Muscle of leg (tissue), 11 donors: ENCODE measurements around the gene MICALL2. TPM values are rescaled to one million over a fixed set of nuclear protein-coding genes. Genes with fewer than 3 reads are reported as not detected.

ENCODE experiments used
- DNase-seq: peaks from one replicate; pipeline ENCODE4 v3.0.0; 2013
- H3K27ac ChIP-seq: one replicate; pipeline ENCODE4 v1.5.1; 2013; ENCODE audit warnings: mild to moderate bottlenecking, low read length, control low read depth
- H3K27me3 ChIP-seq: one replicate; pipeline ENCODE4 v1.6.1; 2013; ENCODE audit warnings: low read length; ENCODE audit not compliant: control insufficient read depth, insufficient read depth
- H3K36me3 ChIP-seq: one replicate; pipeline ENCODE4 v1.6.1; 2013; ENCODE audit warnings: low read length; ENCODE audit not compliant: control insufficient read depth, insufficient read depth
- H3K4me1 ChIP-seq: one replicate; pipeline ENCODE4 v1.6.1; 2013; ENCODE audit warnings: low read length; ENCODE audit not compliant: control insufficient read depth, insufficient read depth
- H3K4me3 ChIP-seq: one replicate; pipeline ENCODE4 v1.5.1; 2013; ENCODE audit warnings: low read length, control low read depth
- H3K9me3 ChIP-seq: replicated peaks from 2 replicates; pipeline ENCODE4 v1.6.1; 2013; ENCODE audit warnings: low read depth, low read length; ENCODE audit not compliant: control insufficient read depth
- WGBS: methylation state at CpG from one replicate; pipeline ENCODE4 v1.1.5; 2013; ENCODE audit warnings: missing lambda C conversion rate; ENCODE audit not compliant: insufficient coverage; 5-methylcytosine and 5-hydroxymethylcytosine counted together
- polyA plus RNA-seq, 8 donors: library from polyadenylated mRNA; unstranded; fragments of 120-200 nt; gene quantifications; one replicate each; pipeline versions ENCODE4 v1.2.1 to v1.2.3, GENCODE V29; 2013; ENCODE audit warnings: inconsistent platforms in 1 of 8, low replicate concordance in 1 of 8; ENCODE audit not compliant: insufficient read length in 8 of 8, insufficient read depth in 1 of 8
- total RNA-seq: library from RNA; stranded (reverse); fragments of 120-200 nt; gene quantifications from one replicate; pipeline ENCODE4 v1.2.4, GENCODE V29; 2013

MICALL2 gene
- total and polyA plus RNA-seq, 9 donors: 4.4 to 13.3 (median 7.5) TPM

DNA sequence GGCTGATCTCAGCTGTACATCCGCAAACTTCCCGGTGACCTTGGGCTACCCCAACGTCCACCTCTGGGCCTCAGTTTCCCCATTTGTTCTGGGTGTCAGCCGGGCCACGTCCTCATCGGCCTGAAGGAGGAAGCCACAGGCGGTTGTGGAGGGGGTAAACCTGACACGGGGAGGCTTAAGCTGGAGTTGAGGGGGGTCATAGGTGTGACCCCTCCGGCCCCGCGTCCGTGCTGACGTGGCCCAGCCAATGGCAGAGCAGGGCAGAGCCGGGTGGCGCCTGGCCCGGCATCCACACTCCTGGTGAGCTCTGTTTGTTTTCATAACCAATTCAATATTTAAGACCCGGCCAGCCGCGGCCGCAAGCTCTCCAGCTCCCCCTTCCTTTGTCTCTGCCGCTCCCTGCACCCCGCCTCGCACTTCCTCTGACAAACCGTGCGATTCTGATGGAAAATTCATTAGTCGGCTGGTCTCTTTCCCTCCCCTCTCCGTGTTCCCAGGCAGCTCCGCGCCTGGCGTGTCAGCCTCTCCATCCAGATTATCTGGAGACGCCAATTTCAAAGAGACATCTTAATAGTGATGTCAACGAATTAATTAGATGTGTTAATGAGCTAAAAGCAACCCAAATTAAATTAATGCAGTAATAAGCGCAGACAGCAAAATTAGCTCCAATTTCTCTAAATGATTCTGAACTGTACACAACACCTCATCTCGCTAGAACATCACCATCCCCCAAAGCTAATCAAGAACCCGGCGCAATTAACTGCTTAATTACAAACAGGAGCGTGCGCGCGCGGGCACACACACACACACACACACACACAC lies 55.4 kb downstream of the MICALL2 start:
- peak; percentile 85 for DNase-seq
- 7% methylated on average over 21 of the region's 41 CpGs for WGBS
- Histone ChIP-seq H3K4me3 (no peak overlapping the region), H3K9me3 (peaks cover 9% of the 10 kb centered on the region), H3K27ac (no peak overlapping the region), H3K27me3 (peaks cover 91% of the 10 kb centered on the region), H3K36me3 (no peaks in the 10 kb centered on the region), H3K4me1 (peaks cover 6% of the 10 kb centered on the region)

DNA sequence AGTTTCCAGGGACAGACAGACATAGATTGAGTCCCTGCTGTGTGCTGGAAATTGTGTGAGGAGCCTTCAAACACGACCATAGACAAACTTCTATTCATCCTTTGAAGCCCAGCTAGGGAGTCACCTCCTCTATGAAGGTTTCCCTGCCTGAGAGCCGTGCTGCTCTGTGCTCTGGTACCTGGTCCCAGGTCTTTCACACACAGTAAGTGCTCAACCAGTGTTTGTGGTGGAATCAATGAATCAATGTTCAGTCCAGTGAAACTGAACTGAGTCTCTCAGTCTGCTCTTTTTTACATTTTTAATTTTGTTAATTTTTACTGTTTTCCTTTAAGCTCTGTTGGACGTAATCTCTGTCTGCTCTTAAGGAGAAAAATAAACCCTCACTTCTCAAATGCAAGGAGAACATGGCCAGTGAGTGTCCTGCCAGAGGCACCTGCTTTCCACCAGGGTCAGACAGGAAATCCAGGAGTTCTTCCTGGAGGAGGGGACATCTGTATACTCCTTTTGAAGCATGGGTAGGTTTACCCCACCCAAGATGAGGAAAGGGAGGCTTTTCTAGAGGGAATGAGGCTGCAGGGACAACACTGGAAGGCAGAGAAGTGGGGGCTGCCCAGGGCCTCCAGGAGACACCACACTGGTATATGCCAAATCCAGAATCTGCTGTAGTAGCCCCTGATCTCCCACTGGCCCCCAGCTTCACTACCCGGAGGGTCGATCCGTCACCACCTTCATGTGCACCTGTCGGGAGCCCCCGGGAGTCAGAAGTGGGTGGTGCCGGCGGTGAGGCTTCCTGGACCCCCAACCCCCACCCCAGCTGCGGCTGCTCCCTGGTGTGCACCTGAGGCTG lies 56.3 kb downstream of the MICALL2 start:
- Histone ChIP-seq H3K27me3 (peaks cover 88% of the 10 kb centered on the region), H3K36me3 (no peaks in the 10 kb centered on the region), H3K27ac (no peak overlapping the region), H3K4me1 (peaks cover 5% of the 10 kb centered on the region), H3K9me3 (peaks cover 9% of the 10 kb centered on the region), H3K4me3 (no peak overlapping the region)
- no peak for DNase-seq
- 50% methylated on average over 6 of the region's 11 CpGs for WGBS

DNA sequence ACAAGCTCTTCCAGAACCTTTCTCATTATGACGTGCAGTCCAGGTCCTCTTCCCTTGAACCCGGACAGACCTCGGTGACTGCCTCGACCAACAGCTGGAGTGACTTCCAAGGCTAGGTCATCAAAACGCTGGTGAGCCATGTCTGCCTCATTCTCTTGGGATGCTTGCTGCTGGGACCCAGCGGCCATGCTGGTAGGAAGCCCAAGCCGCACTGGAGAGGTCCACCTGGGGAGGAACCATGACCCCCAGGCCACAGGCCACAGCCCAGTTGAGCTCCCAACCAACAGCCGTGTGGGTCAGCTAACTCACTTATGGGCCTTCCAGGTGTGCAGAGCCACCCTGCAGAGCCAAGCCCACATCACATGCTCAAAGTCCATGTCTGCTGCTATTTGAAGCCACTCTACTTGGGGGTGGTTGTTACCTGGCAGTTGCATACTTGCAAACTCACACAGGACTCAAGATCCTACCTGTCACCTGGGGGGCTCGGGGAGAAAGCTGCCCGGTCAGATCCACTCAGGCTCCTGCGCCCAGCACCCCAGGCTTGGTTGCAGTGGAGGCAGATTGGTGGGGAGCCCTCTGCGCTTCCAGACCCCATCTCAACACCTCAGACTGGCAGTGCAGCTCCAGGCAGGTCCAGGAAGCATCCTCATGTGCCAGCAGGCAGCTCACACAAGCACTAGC lies 57.0 kb downstream of the MICALL2 start:
- no peaks in the 10 kb centered on the region for H3K36me3 ChIP-seq
- peaks cover 9% of the 10 kb centered on the region for H3K9me3 ChIP-seq
- WGBS: 88% methylated on average over 9 of the region's 12 CpGs
- H3K27me3 ChIP-seq: peaks cover 81% of the 10 kb centered on the region
- no peak overlapping the region for H3K27ac ChIP-seq
- no peak for DNase-seq
- peaks cover 5% of the 10 kb centered on the region for H3K4me1 ChIP-seq
- H3K4me3 ChIP-seq: no peak overlapping the region

DNA sequence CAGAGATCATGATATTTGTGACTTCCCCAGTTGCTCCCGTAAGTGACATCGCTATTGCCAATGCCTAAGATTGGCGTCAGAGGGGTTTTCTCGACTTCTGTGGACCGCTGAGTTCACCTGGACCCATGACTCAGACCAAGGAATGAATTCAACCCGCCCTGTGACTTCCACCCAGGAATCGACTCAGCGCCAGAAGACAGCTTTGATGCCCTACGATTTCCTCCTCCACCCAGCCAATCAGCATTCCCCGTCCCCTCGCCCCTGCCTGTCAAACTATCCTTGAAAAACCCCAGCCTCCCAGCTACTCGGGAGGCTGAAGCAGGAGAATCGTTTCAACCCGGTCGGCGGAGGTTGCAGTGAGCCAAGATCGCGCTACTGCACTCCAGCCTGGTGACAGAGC lies 58.3 kb downstream of the MICALL2 start:
- H3K4me3 ChIP-seq: no peak overlapping the region
- no peak for DNase-seq
- peaks cover 5% of the 10 kb centered on the region for H3K4me1 ChIP-seq
- 42% methylated on average over 18 of the region's 18 CpGs for WGBS
- peaks cover 9% of the 10 kb centered on the region for H3K9me3 ChIP-seq
- H3K36me3 ChIP-seq: no peaks in the 10 kb centered on the region
- no peak overlapping the region for H3K27ac ChIP-seq
- peaks cover 74% of the 10 kb centered on the region for H3K27me3 ChIP-seq

DNA sequence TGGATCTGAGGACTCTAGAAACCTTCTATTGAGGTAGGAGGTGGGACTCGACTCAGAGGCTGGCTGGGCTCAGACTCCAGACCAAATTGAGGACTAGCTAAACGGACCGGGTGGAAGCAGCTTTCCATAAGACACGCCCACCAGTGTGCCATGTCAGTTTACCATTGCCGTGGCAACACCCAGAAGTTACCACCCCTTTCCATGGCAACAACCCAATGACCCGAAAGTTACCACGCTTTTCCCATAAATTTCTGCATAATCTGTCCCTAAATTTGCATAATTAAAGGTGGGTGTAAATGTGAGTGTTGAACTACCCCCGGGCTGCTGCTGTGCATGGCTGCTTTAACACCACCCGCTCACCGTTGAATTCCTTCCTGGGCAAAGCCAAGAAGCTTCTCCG lies 58.9 kb downstream of the MICALL2 start:
- Histone ChIP-seq H3K27me3 (peaks cover 72% of the 10 kb centered on the region), H3K27ac (no peak overlapping the region), H3K4me1 (peaks cover 9% of the 10 kb centered on the region), H3K36me3 (no peaks in the 10 kb centered on the region), H3K9me3 (peaks cover 9% of the 10 kb centered on the region), H3K4me3 (no peak overlapping the region)
- 31% methylated on average over 7 of the region's 11 CpGs for WGBS
- DNase-seq: no peak

DNA sequence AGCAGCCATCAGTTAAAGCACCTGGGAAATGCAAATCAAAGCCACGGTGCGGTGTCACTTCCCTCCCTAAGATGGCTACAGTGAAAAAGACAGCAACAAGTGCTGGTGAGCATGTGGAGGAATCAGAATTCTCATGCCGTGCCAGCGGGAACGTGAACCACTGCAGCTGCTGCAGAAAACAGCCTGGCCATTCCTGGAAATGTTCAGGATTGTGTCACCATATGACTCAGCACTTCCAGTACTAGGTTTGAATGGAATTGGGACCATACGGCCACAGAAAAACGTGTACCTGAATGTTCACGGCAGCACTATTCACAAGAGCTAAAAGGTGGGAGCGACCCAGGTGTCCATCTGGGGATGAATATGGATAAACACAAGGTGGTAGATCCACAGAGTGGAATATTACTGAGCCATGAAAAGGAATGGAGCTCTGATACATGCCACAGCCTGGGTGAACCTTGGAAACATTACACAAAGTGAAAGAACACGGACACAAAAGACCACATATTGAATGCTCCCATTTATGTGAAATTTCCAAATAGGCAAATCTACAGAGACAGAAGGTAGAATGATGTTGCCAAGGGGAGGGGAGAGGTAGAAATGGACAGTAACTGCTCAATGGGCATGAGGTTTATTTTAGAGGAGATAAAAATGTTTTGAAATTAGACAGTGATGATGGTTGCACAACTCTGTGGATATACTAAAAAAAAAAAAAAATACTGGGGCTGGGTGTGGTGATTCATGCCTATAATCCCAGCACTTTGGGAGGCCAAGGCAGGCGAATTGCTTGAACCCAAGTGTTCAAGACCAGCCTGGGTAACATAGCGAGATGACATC lies 61.6 kb downstream of the MICALL2 start:
- no peak overlapping the region for H3K4me3 ChIP-seq
- 80% methylated on average over 9 of the region's 12 CpGs for WGBS
- peaks cover 4% of the 10 kb centered on the region for H3K4me1 ChIP-seq
- no peak for DNase-seq
- no peak overlapping the region for H3K27ac ChIP-seq
- H3K36me3 ChIP-seq: no peaks in the 10 kb centered on the region
- peaks cover 64% of the 10 kb centered on the region for H3K27me3 ChIP-seq
- peaks cover 13% of the 10 kb centered on the region for H3K9me3 ChIP-seq

DNA sequence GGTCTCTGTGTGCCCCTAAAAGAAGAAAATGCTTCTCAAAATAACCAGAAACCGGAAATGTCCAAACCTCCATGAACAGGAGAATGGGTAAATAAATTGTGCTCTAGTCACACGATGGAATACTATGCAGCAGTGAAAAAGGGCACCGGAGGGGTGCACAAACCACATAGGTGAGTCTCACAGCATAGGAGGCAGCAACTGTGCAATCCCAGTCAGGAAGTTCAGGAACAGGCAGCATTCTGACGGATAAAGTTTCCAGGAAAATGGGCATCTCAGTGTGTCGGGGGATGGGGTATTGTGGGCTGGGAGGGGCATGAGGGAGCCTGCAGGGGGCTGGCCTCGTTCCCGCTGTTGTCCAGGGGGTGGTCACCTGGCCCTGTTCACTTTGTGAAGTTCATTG lies 63.1 kb downstream of the MICALL2 start:
- 92% methylated on average over 5 of the region's 7 CpGs for WGBS
- Histone ChIP-seq H3K27me3 (peaks cover 59% of the 10 kb centered on the region), H3K4me1 (peaks cover 4% of the 10 kb centered on the region), H3K4me3 (no peak overlapping the region), H3K9me3 (peaks cover 12% of the 10 kb centered on the region), H3K36me3 (no peaks in the 10 kb centered on the region), H3K27ac (no peak overlapping the region)
- DNase-seq: no peak

DNA sequence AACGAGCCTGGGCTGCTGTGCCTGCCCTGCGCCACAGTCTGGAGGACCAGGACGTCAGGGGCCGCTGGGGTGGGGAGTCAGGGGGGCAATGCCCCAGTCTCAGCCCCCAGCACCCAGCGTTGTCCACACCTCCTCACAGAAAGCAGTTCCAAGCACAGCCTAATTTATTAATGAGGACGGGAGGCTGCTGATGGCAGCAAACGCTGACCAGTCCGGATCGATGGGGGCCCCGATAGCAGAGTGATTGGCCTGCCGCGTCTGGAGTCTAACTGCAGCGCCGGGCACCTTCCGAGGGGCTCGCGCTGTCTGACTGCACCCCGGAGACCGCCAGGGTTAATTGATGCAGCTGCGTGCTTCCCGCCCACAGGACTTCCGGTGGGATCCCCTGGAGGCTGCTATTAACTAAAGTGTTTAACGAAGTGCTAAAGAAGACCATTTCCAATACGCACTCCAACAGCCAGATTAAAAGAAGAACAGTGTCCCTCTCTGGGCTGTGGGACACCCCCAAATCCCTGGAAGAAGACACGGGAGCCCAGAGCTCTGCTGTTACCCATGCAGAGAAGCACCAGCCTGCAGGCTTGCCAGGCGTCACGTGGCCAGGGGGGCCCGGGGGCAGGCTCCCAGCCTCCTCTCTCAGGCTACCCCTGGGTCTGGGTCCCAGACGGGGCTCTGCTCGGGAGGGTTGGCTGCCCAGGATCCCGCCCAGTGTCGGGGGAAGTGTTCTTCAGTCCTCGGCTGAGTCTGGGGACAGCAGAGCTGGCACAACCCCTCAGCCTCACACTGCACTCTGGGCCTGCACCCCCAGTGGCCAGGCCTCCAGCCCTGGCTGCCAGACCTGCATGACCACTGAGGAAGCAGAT lies 63.8 kb downstream of the MICALL2 start:
- H3K27ac ChIP-seq: no peak overlapping the region
- no peak overlapping the region for H3K4me3 ChIP-seq
- DNase-seq: no peak
- H3K27me3 ChIP-seq: peaks cover 58% of the 10 kb centered on the region
- H3K4me1 ChIP-seq: peaks cover 4% of the 10 kb centered on the region
- H3K36me3 ChIP-seq: no peaks in the 10 kb centered on the region
- H3K9me3 ChIP-seq: peaks cover 14% of the 10 kb centered on the region
- 36% methylated on average over 25 of the region's 33 CpGs for WGBS

DNA sequence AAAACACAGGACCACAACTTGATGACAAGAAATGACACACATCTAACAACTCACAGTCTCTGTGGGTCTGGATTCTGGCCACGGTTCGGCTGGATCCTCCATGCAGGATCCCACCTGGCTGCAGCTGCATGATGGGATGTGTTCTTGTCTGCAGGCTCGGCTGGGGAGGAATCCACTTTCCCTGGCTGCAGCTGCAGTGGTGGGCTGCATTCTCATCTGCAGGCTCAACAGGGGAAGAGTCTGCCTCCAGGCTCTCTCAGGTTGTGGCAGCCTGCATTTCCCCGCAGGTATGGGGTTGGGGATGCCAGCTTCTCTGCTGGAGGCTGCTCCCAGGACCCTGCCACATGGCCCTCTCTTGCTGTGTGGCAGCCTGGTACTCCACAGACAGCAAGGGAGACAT lies 64.9 kb downstream of the MICALL2 start:
- H3K4me3 ChIP-seq: no peak overlapping the region
- 69% methylated on average over 2 of the region's 4 CpGs for WGBS
- peaks cover 4% of the 10 kb centered on the region for H3K4me1 ChIP-seq
- no peak overlapping the region for H3K27ac ChIP-seq
- H3K9me3 ChIP-seq: peaks cover 14% of the 10 kb centered on the region
- no peak for DNase-seq
- peaks cover 59% of the 10 kb centered on the region for H3K27me3 ChIP-seq
- no peaks in the 10 kb centered on the region for H3K36me3 ChIP-seq
